GM12875 (cell line): ENCODE data around the gene BCL2L13.

ENCODE experiments used
- H3K4me3 ChIP-seq: one replicate; pipeline ENCODE4 v1.5.1; 2011; ENCODE audit warnings: low read depth, low read length, control low read depth
- CTCF ChIP-seq: IDR thresholded peaks from 2 replicates; pipeline ENCODE4 v1.5.1; 2011; ENCODE audit warnings: low read depth, mild to moderate bottlenecking, control low read depth, inconsistent platforms, low read length, moderate library complexity, borderline replicate concordance; ENCODE audit not compliant: insufficient read depth

BCL2L13 gene, protein sequence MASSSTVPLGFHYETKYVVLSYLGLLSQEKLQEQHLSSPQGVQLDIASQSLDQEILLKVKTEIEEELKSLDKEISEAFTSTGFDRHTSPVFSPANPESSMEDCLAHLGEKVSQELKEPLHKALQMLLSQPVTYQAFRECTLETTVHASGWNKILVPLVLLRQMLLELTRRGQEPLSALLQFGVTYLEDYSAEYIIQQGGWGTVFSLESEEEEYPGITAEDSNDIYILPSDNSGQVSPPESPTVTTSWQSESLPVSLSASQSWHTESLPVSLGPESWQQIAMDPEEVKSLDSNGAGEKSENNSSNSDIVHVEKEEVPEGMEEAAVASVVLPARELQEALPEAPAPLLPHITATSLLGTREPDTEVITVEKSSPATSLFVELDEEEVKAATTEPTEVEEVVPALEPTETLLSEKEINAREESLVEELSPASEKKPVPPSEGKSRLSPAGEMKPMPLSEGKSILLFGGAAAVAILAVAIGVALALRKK

DNA sequence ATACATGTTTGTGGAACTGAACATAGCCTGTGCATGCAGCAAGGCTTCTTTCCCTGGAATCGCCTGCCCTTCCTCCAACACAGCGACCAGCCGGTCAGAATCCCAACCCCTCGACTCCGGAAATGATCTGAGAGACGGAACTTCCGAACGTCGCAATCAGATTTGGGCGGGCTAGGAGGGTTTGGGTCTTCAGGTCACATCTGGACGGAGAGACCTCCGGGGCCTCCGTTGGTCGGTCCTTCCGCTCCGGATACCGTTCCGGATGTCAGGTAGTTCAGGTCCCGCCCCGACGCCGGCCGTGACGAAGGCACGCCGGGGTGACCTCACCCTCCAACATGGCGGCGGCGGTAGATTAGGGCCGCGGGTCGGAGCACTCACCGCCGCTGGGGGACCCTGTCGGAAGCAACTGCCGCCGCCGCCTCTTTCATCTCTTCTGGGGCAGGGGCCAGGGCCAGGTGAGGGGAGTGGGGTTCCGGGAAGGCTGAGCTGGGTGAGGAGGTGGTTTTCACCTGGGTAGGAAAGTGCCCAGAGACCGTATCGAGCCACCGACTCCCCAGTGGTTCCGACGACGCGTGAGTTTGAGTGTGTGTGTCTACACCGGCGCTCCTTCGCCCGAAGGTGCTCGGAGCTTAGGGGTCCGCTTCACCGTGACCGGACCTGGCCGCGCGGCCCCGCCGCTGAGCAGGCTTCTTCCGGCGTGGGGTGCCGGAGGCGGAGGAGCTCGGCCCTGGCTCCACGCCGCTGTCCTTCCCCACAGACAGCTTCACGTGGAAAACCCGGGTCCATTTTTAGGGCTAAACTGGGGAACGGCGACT is at the start of gene BCL2L13:
TSS of gene BCL2L13 (plus strand) at position 326 of the 815 bp plus-strand sequence. CDS start 16,955 bp downstream, outside the sequence.
- H3K4me3 ChIP-seq, result peak within 1 kb of the TSS; percentile 73

GRCh38 chr22:17589810-17590375 is 48.7 kb upstream of the BCL2L13 start:
- H3K4me3 ChIP-seq, result no peak overlapping the region
- TF ChIP-seq CTCF, result no peak

More for the DNA sequence above, at the start of gene BCL2L13:
- TF ChIP-seq CTCF, result no peak

DNA sequence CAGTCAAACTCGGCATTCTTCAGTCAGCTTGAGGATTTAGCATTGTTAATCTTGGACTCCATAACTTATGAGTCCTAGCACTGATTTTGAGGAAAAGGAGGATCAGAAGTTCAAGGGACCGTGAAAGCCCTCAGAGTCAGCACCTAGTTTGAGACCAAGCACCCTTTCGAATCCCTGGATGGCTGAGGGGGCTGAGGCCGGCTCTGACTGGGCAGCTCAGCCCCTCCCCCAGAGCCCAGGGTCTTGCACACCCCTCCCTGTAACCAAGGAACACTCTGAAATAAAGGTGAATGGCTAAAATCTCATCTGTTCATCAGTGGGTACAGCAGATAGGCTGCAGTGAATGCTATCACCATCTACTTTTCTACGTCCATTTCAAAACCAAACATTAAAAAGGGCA is 48.0 kb upstream of the BCL2L13 start:
- TF ChIP-seq CTCF, result no peak
- H3K4me3 ChIP-seq, result no peak overlapping the region

GRCh38 chr22:17592201-17592600 is 46.4 kb upstream of the BCL2L13 start:
- no peak overlapping the region for H3K4me3 ChIP-seq
- TF ChIP-seq CTCF, result no peak

DNA sequence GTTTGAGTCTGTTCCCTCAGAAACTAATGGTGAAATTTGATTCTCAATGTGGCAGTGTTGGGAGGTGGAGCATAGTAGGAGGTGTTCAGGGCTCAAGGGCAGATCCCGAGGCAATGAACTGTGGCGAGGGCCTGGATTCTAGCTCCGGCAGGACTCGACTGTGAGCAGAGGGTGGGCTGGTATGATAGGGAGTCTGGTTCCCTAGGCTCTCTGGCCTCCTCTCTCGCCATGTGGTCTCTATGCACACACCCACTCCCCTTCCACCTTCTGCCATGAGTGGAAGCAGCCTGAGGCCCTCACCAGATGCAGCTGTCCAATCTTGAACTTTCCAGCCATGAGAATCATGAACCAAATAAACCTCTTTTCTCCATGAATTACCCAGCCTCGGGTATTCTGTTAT is 42.3 kb upstream of the BCL2L13 start:
- no peak overlapping the region for H3K4me3 ChIP-seq
- no peak for TF ChIP-seq CTCF

DNA sequence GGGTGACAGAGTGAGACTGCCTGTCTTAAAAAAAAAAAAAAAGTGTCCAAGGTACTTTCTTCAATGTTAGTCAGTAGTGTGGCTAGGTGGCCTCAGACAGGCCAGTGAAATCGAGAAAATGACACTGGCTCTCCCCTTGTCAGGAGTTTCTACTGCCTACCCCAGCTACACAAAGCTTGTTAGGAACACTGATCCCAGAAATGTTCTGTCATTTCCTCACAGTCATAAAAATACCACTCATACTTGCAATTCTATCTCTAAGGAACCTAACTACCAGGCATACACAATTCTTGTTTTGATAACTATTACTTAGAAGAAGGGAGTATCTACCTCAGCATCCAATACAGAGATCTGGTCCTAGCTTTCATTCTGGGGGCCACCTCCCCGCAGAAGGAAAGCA is 41.3 kb upstream of the BCL2L13 start:
- TF ChIP-seq CTCF, result no peak
- no peak overlapping the region for H3K4me3 ChIP-seq

DNA sequence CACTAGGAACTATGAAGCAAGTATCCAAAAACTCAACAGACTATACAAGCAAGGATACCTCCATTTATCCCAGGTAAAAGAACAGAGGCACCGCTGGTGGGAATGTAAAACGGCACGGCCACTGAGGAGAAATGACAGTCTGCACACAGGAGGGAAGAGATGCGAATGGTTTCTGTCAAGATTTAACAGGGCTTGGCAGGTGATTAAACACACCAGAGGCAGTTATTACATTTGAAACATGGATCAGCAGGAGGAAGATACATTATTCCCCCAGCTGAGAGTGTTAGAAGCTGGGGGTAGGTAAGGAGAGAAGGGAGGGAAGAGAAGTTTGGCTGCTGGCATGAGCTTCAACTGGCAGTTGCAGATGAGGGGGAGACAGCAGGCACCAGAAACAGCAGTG is 40.2 kb upstream of the BCL2L13 start:
- no peak for TF ChIP-seq CTCF
- no peak overlapping the region for H3K4me3 ChIP-seq
